IMR-90 (cell line): Measurements from ENCODE around the gene PANK4. TPM values are rescaled to one million over a fixed set of nuclear protein-coding genes. Genes with fewer than 3 reads are reported as not detected.

Source experiments
- ATAC-seq: fragments of 200-7000 bp; cut with Tn5 transposase; 2 replicates; pipeline ENCODE4 v1.9.1; 2020; ENCODE audit warnings: low read depth, mild to moderate bottlenecking, moderate library complexity
- BruUV-seq: library from RNA; stranded (reverse); fragments of 400-500 nt; replicated peaks from 2 replicates; lab custom pipeline; 2021; lab: Mats Ljungman, UMichigan
- CTCF ChIA-PET: fragments of 300-600 bp; formaldehyde crosslinking; extraction: SDS; loops from one replicate; lab custom pipeline; 2021; ENCODE audit warnings: antibody characterized with exemption; lab: Yijun Ruan, JAX
- POLR2A ChIA-PET: fragments of 300-600 bp; sonication (Branson Sonifier 250); formaldehyde crosslinking; loops from one replicate; lab custom pipeline; 2022; ENCODE audit warnings: antibody characterized with exemption; ENCODE audit not compliant: unreplicated experiment; lab: Charles Lee
- DNase-seq: peaks from one replicate; pipeline ENCODE4 v3.0.0; 2013
- H2AFZ ChIP-seq: replicated peaks from 2 replicates; pipeline ENCODE3; 2013; ENCODE audit warnings: low read length, mild to moderate bottlenecking; ENCODE audit not compliant: poor library complexity
- H2AK5ac ChIP-seq: 2 replicates; pipeline ENCODE4 v1.6.1; 2013; ENCODE audit warnings: low read depth, low read length, inconsistent platforms
- H2AK9ac ChIP-seq: replicated peaks from 2 replicates; pipeline ENCODE3; 2013; ENCODE audit warnings: mild to moderate bottlenecking, low read depth, low read length, moderate library complexity; ENCODE audit not compliant: poor library complexity
- H2BK120ac ChIP-seq: 2 replicates; pipeline ENCODE4 v1.6.1; 2013; ENCODE audit warnings: low read depth, low read length, inconsistent platforms
- H2BK15ac ChIP-seq: 3 replicates; pipeline ENCODE4 v1.6.1; 2013; ENCODE audit warnings: low read depth, low read length, inconsistent platforms
- H2BK20ac ChIP-seq: 2 replicates; pipeline ENCODE4 v1.6.1; 2013; ENCODE audit warnings: low read depth, mild to moderate bottlenecking, inconsistent platforms, low read length, moderate library complexity
- H2BK5ac ChIP-seq: 2 replicates; pipeline ENCODE4 v1.6.1; 2013; ENCODE audit warnings: mild to moderate bottlenecking, low read depth, low read length, inconsistent platforms; ENCODE audit not compliant: poor library complexity, severe bottlenecking
- H3K14ac ChIP-seq: replicated peaks from 2 replicates; pipeline ENCODE4 v1.6.1; 2013; ENCODE audit warnings: low read depth, low read length, inconsistent platforms
- H3K18ac ChIP-seq: 2 replicates; pipeline ENCODE4 v1.6.1; 2013; ENCODE audit warnings: low read depth, low read length, control low read depth
- H3K23ac ChIP-seq: 2 replicates; pipeline ENCODE4 v1.6.1; 2013; ENCODE audit warnings: low read depth, low read length, inconsistent platforms
- H3K27ac ChIP-seq: 2 replicates; pipeline ENCODE4 v1.5.1; 2013; ENCODE audit warnings: mild to moderate bottlenecking, control low read depth, low read length; ENCODE audit not compliant: insufficient read depth
- H3K27me3 ChIP-seq: 2 replicates; pipeline ENCODE4 v1.6.1; 2013; ENCODE audit warnings: low read length; ENCODE audit not compliant: control insufficient read depth, insufficient read depth
- H3K36me3 ChIP-seq: 2 replicates; pipeline ENCODE4 v1.6.1; 2013; ENCODE audit warnings: low read length, mixed read lengths; ENCODE audit not compliant: control insufficient read depth, insufficient read depth
- H3K4ac ChIP-seq: 2 replicates; pipeline ENCODE4 v1.6.1; 2013; ENCODE audit warnings: low read depth, low read length, inconsistent platforms
- H3K4me1 ChIP-seq: 2 replicates; pipeline ENCODE4 v1.6.1; 2013; ENCODE audit warnings: low read length, mixed read lengths; ENCODE audit not compliant: control insufficient read depth, insufficient read depth
- H3K4me2 ChIP-seq: 2 replicates; pipeline ENCODE4 v1.6.1; 2013; ENCODE audit warnings: low read depth, mild to moderate bottlenecking, control low read depth, low read length, moderate library complexity
- H3K4me3 ChIP-seq: 2 replicates; pipeline ENCODE4 v1.5.1; 2013; ENCODE audit warnings: low read depth, mild to moderate bottlenecking, control low read depth, low read length, moderate library complexity; ENCODE audit not compliant: insufficient read depth
- H3K56ac ChIP-seq: 2 replicates; pipeline ENCODE4 v1.6.1; 2013; ENCODE audit warnings: low read length, inconsistent platforms; ENCODE audit not compliant: insufficient read depth; ENCODE audit errors: extremely low read depth
- H3K79me1 ChIP-seq, 2 experiments: 2 replicates each; pipeline ENCODE4 v1.6.1; 2013; ENCODE audit warnings: low read length in 2 of 2, inconsistent platforms in 1 of 2, low read depth in 1 of 2
- H3K9ac ChIP-seq: 2 replicates; pipeline ENCODE4 v1.6.1; 2013; ENCODE audit warnings: low read depth, low read length, control low read depth
- H3K9me1 ChIP-seq: 2 replicates; pipeline ENCODE4 v1.6.1; 2013; ENCODE audit warnings: low read length, inconsistent platforms; ENCODE audit not compliant: insufficient read depth
- H3K9me3 ChIP-seq: 2 replicates; pipeline ENCODE4 v1.6.1; 2013; ENCODE audit warnings: low read length; ENCODE audit not compliant: control insufficient read depth, insufficient read depth
- H4K20me1 ChIP-seq: 2 replicates; pipeline ENCODE4 v1.6.1; 2013; ENCODE audit warnings: low read length, inconsistent platforms; ENCODE audit not compliant: insufficient read depth
- H4K5ac ChIP-seq: 2 replicates; pipeline ENCODE4 v1.6.1; 2013; ENCODE audit warnings: mild to moderate bottlenecking, low read depth, low read length, control low read depth
- H4K8ac ChIP-seq, 2 experiments: 2 replicates each; pipeline ENCODE4 v1.6.1; 2013; ENCODE audit warnings: low read depth in 2 of 2, low read length in 2 of 2, control low read depth in 1 of 2, inconsistent platforms in 1 of 2
- H4K91ac ChIP-seq: 2 replicates; pipeline ENCODE4 v1.6.1; 2013; ENCODE audit warnings: low read depth, low read length, inconsistent platforms; ENCODE audit not compliant: insufficient read depth
- CHD1 ChIP-seq: IDR thresholded peaks from 2 replicates; pipeline ENCODE4 v1.6.1; 2012; ENCODE audit warnings: low read depth, low read length, improper control_type of control experiment
- FOS ChIP-seq: fragments of 150-350 bp; IDR thresholded peaks from 2 replicates; pipeline ENCODE4 v1.6.1; 2016; ENCODE audit warnings: low read depth, low read length
- NFE2L2 ChIP-seq: fragments of 150-350 bp; IDR thresholded peaks from 2 replicates; pipeline ENCODE4 v1.6.1; 2016; ENCODE audit warnings: low read depth, mild to moderate bottlenecking, low read length
- WGBS, 2 experiments: methylation state at CpG; one replicate each; pipeline versions ENCODE4 v1.1.5 to v1.1.7; 2013; ENCODE audit warnings: missing lambda C conversion rate in 2 of 2; ENCODE audit not compliant: insufficient read length in 1 of 2; ENCODE audit errors: extremely low coverage in 2 of 2; 5-methylcytosine and 5-hydroxymethylcytosine counted together
- dilution Hi-C: fragments of 300-500 bp; cut with HindIII; formaldehyde crosslinking; loops from one replicate; pipeline ENCODE4 v1.14.3; 2018; ENCODE audit warnings: low sequenced_read_pairs; ENCODE audit not compliant: unreplicated experiment
- in situ Hi-C: fragments of 300-500 bp; cut with MboI; formaldehyde crosslinking; loops from 3 replicates; pipeline ENCODE4 v1.14.3; 2019; ENCODE audit warnings: low sequenced_read_pairs, inconsistent platforms, mixed read lengths
- intact Hi-C: fragments of 100-400 bp; cut with micrococcal nuclease; formaldehyde crosslinking; loops from 2 replicates; pipeline ENCODE4 v1.10.0; 2022
- polyA plus RNA-seq, 3 experiments: library from polyadenylated mRNA; depleted of rRNA; stranded (reverse); fragments of >200 nt; gene quantifications; 2 replicates each; pipeline ENCODE4 v1.2.3, GENCODE V29; 2012; ENCODE audit warnings: low replicate concordance in 1 of 3
- total RNA-seq: library from RNA; depleted of rRNA; stranded (reverse); fragments of >200 nt; gene quantifications from 2 replicates; pipeline ENCODE4 v1.2.3, GENCODE V29; 2012

Gene PANK4
- total and polyA plus RNA-seq, 2 of the 4 experiments (the other 2 are of a cell fraction) = 14.0 to 18.5 TPM

DNA sequence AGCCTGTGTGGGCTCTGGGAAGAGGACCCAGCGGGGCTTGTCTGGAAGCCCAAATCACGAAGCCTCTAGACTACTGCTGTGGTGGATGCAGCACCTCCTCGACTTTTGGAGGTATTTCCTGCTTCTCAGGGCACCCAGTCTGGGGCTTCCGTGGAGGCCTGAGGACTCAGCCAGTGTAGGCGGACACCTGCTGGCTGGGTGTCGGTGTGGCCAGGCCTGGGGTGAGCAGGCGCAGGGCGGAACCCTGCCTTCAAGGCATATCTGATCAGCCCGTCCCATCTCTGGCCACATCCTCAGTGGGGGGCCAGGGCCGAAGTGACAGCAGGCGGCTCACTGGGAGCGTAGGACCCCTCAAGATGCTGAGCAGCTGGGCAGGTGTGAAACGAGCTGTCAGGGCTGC lies 43.4 kb downstream of the PANK4 start:
- no peak overlapping the region for H2BK20ac ChIP-seq
- dilution Hi-C loops (no loop called here), intact Hi-C loops (no loop called here), in situ Hi-C loops (no loop called here)
- no peak overlapping the region for H2BK5ac ChIP-seq
- H2AFZ ChIP-seq = no peak overlapping the region
- 40% methylated on average over 4 of the region's 13 CpGs; no CpG with 5 or more reads in 1 of the 2 experiments for WGBS, 2 experiments
- H3K9me3 ChIP-seq = no peaks in the 10 kb centered on the region
- no peak overlapping the region for H3K4ac ChIP-seq
- no peak overlapping the region for H2BK15ac ChIP-seq
- H3K56ac ChIP-seq = no peak overlapping the region
- no peak overlapping the region for H4K5ac ChIP-seq
- no peak overlapping the region for H3K18ac ChIP-seq
- no peak for TF ChIP-seq NFE2L2
- TF ChIP-seq CHD1 = no peak
- no peak for TF ChIP-seq FOS
- H2AK5ac ChIP-seq = no peak overlapping the region
- H3K23ac ChIP-seq = no peak overlapping the region
- H3K4me3 ChIP-seq = no peak overlapping the region
- H3K14ac ChIP-seq = no peak overlapping the region
- H3K27ac ChIP-seq = no peak overlapping the region
- BruUV-seq = no TSS peak
- no peak overlapping the region for H3K4me2 ChIP-seq
- H3K9ac ChIP-seq = no peak overlapping the region
- H3K79me1 ChIP-seq = no peaks in the 10 kb centered on the region
- DNase-seq (no peak), ATAC-seq (no peak)
- no peaks in the 10 kb centered on the region for H3K36me3 ChIP-seq
- no peak overlapping the region for H2AK9ac ChIP-seq
- ChIA-PET POLR2A (no interaction called here), CTCF (no interaction called here)
- no peak overlapping the region for H4K8ac ChIP-seq
- H4K91ac ChIP-seq = no peak overlapping the region
- peaks cover 2% of the 10 kb centered on the region; the same call in 1 of the 2 replicates for H3K27me3 ChIP-seq
- H3K9me1 ChIP-seq = peaks cover 3% of the 10 kb centered on the region; the same call in 1 of the 2 replicates
- no peaks in the 10 kb centered on the region for H3K4me1 ChIP-seq
- H2BK120ac ChIP-seq = no peak overlapping the region
- H4K20me1 ChIP-seq = no peaks in the 10 kb centered on the region
